ENCODE results near the gene NYAP2. TPM values are rescaled to one million over a fixed set of nuclear protein-coding genes. Genes with fewer than 3 reads are reported as not detected.

The NYAP2 gene
- total RNA-seq, 2 donors from 2014 or later = not detected

GRCh38 chr2:225602205-225602604 is 202.7 kb downstream of the NYAP2 start:
- H3K27me3 Mint-ChIP-seq (ENCODE audit: insufficient read depth) = no peaks in the 10 kb centered on the region
- Histone ChIP-seq H3K36me3 (ENCODE audit: control insufficient read depth, insufficient read depth, low read length) (no peaks in the 10 kb centered on the region), H3K4me3 (ENCODE audit: low read length) (no peak overlapping the region), H3K27me3 (ENCODE audit: control insufficient read depth, insufficient read depth, low read length, poor library complexity, severe bottlenecking) (no peaks in the 10 kb centered on the region), H3K4me1 (ENCODE audit: control insufficient read depth, insufficient read depth, low read length) (no peaks in the 10 kb centered on the region), H3K9ac (ENCODE audit: extremely low read depth, low read length, poor library complexity, severe bottlenecking) (no peak overlapping the region), H3K27ac (ENCODE audit: low read depth, low read length) (no peak overlapping the region), H3K9me3 (ENCODE audit: control insufficient read depth, low read length) (no peaks in the 10 kb centered on the region)
- no peak for DNase-seq
- TF ChIP-seq CTCF (conservative IDR thresholded peaks at IDR 0.05) = no peak
- 90 to 93% methylated on average over 4 of the region's 4 CpGs for WGBS, 2 experiments (ENCODE audit: insufficient coverage in 1 of 2, insufficient read length in 1 of 2)
- no peaks in the 10 kb centered on the region for H3K4me1 Mint-ChIP-seq
- no peak overlapping the region for H3K4me3 Mint-ChIP-seq
- no peak overlapping the region for H3K27ac Mint-ChIP-seq
- no peaks in the 10 kb centered on the region for H3K36me3 Mint-ChIP-seq (ENCODE audit: low read depth)
- H3K9me3 Mint-ChIP-seq = peaks cover 5% of the 10 kb centered on the region

DNA sequence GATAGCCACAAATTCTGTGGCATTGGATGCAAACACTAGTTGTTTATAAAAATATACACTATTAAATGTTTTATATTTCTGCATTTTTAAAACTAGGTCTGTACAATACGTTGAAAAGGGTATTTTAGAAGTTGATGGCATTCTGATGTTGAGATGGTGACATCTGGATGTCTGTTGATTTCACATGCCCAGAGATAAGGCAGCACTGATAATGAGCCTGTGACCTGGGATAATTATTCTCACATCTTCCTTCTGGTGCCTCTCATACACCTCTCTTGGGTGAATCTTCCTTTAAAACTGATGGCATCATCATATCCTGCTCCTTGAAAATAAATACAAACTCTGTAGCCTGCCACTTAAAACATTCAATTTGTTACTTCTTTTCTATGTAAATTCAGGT is 208.6 kb downstream of the NYAP2 start:
- Histone ChIP-seq H3K27ac (ENCODE audit: low read depth, low read length) (no peak overlapping the region), H3K27me3 (ENCODE audit: control insufficient read depth, insufficient read depth, low read length, poor library complexity, severe bottlenecking) (no peaks in the 10 kb centered on the region), H3K4me3 (ENCODE audit: low read length) (no peak overlapping the region), H3K36me3 (ENCODE audit: control insufficient read depth, insufficient read depth, low read length) (no peaks in the 10 kb centered on the region), H3K4me1 (ENCODE audit: control insufficient read depth, insufficient read depth, low read length) (no peaks in the 10 kb centered on the region), H3K9ac (ENCODE audit: extremely low read depth, low read length, poor library complexity, severe bottlenecking) (no peak overlapping the region), H3K9me3 (ENCODE audit: control insufficient read depth, low read length) (no peaks in the 10 kb centered on the region)
- H3K27ac Mint-ChIP-seq = no peak overlapping the region
- H3K4me1 Mint-ChIP-seq = no peaks in the 10 kb centered on the region
- no peak for DNase-seq
- H3K27me3 Mint-ChIP-seq (ENCODE audit: insufficient read depth) = no peaks in the 10 kb centered on the region
- no peaks in the 10 kb centered on the region for H3K9me3 Mint-ChIP-seq
- no peaks in the 10 kb centered on the region for H3K36me3 Mint-ChIP-seq (ENCODE audit: low read depth)
- WGBS, 2 experiments (ENCODE audit: insufficient coverage in 1 of 2, insufficient read length in 1 of 2) = 64% methylated on average over 1 of the region's 1 CpG; no CpG with 5 or more reads in 1 of the 2 experiments
- TF ChIP-seq CTCF (conservative IDR thresholded peaks at IDR 0.05) = no peak
- H3K4me3 Mint-ChIP-seq = no peak overlapping the region

DNA sequence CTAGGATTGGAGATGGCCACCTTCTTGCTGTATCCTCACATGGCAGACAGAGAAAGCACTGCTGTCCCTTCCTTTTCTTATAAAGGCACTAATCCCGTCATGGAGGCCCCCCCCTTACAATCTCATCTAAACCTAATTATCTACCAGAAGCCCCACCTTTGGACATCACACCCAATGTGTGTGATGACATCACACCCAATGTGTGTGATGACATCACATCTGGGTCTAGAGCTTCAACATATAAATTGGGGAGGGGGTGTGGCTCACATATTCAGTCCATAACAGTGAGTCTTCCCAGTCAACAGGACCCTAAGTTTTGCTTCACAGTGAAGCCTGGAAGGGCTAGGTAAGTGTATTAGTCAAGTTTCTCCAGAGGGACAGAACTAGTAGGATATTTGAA is 213.1 kb downstream of the NYAP2 start:
- no peaks in the 10 kb centered on the region for H3K27me3 ChIP-seq (ENCODE audit: control insufficient read depth, insufficient read depth, low read length, poor library complexity, severe bottlenecking)
- no peaks in the 10 kb centered on the region for H3K27me3 Mint-ChIP-seq (ENCODE audit: insufficient read depth)
- 81% methylated on average over 1 of the region's 1 CpG; no CpG with 5 or more reads in 1 of the 2 experiments for WGBS, 2 experiments (ENCODE audit: insufficient coverage in 1 of 2, insufficient read length in 1 of 2)
- H3K27ac Mint-ChIP-seq = no peak overlapping the region
- peaks cover 19% of the 10 kb centered on the region for H3K4me1 Mint-ChIP-seq
- no peaks in the 10 kb centered on the region for H3K36me3 ChIP-seq (ENCODE audit: control insufficient read depth, insufficient read depth, low read length)
- H3K4me3 ChIP-seq (ENCODE audit: low read length) = no peak overlapping the region
- H3K27ac ChIP-seq (ENCODE audit: low read depth, low read length) = no peak overlapping the region
- no peak overlapping the region for H3K4me3 Mint-ChIP-seq
- H3K4me1 ChIP-seq (ENCODE audit: control insufficient read depth, insufficient read depth, low read length) = peaks cover 8% of the 10 kb centered on the region
- no peak overlapping the region for H3K9ac ChIP-seq (ENCODE audit: extremely low read depth, low read length, poor library complexity, severe bottlenecking)
- TF ChIP-seq CTCF (conservative IDR thresholded peaks at IDR 0.05) = no peak
- DNase-seq = no peak
- H3K9me3 Mint-ChIP-seq = no peaks in the 10 kb centered on the region
- no peaks in the 10 kb centered on the region for H3K36me3 Mint-ChIP-seq (ENCODE audit: low read depth)
- H3K9me3 ChIP-seq (ENCODE audit: control insufficient read depth, low read length) = no peaks in the 10 kb centered on the region

All from endodermal cell (in vitro differentiated cells).